MCF 10A (cell line): Measurements from ENCODE around the gene TTC39B. TPM values are rescaled to one million over a fixed set of nuclear protein-coding genes. Genes with fewer than 3 reads are reported as not detected.

Experiments
- BruUV-seq: library from RNA; stranded (reverse); fragments of 400-500 nt; replicated peaks from 2 replicates; lab custom pipeline; 2021; lab: Mats Ljungman, UMichigan
- CTCF ChIA-PET: fragments of 300-600 bp; sonication (Branson Sonifier 250); formaldehyde crosslinking; extraction: SDS; loops from one replicate; lab custom pipeline; 2021; ENCODE audit warnings: antibody characterized with exemption, inconsistent platforms; lab: Yijun Ruan, JAX
- POLR2A ChIA-PET: fragments of 300-600, 350-650 bp; sonication (Branson Sonifier 250); formaldehyde crosslinking; extraction: SDS; loops from one replicate; lab custom pipeline; 2020; ENCODE audit warnings: antibody characterized with exemption, inconsistent platforms; lab: Yijun Ruan, JAX
- DNase-seq: peaks from one replicate; pipeline ENCODE4 v3.0.0-alpha.2; 2018; ENCODE audit not compliant: unreplicated experiment
- H3K27ac Mint-ChIP-seq: one replicate; pipeline ENCODE4 v1.8.0; 2022; ENCODE audit warnings: mild to moderate bottlenecking, low read depth, mixed read lengths; ENCODE audit not compliant: unreplicated experiment
- H3K27me3 Mint-ChIP-seq: one replicate; pipeline ENCODE4 v1.8.0; 2022; ENCODE audit warnings: mixed read lengths; ENCODE audit not compliant: insufficient read depth, unreplicated experiment
- H3K36me3 Mint-ChIP-seq: one replicate; pipeline ENCODE4 v1.8.0; 2022; ENCODE audit warnings: mild to moderate bottlenecking, moderate library complexity, mixed read lengths; ENCODE audit not compliant: insufficient read depth, unreplicated experiment
- H3K4me1 Mint-ChIP-seq: one replicate; pipeline ENCODE4 v1.8.0; 2022; ENCODE audit warnings: mixed read lengths; ENCODE audit not compliant: insufficient read depth, unreplicated experiment
- H3K4me3 Mint-ChIP-seq: one replicate; pipeline ENCODE4 v1.8.0; 2022; ENCODE audit warnings: mild to moderate bottlenecking, moderate library complexity, mixed read lengths; ENCODE audit not compliant: unreplicated experiment
- H3K9me3 Mint-ChIP-seq: one replicate; pipeline ENCODE4 v1.8.0; 2022; ENCODE audit warnings: mixed read lengths; ENCODE audit not compliant: unreplicated experiment
- intact Hi-C: fragments of 100-400 bp; cut with micrococcal nuclease; formaldehyde crosslinking; loops from 2 replicates; pipeline ENCODE4 v1.14.1; 2022
- total RNA-seq: library from RNA; stranded (reverse); gene quantifications from 2 replicates; pipeline ENCODE4 v1.2.3, GENCODE V29; 2022
- TF ChIP-seq, protein P1 (sequence below): fragments of 200-600 bp; IDR thresholded peaks from one replicate; pipeline ENCODE4 v1.8.0; 2022; ENCODE audit warnings: antibody characterized with exemption, mild to moderate bottlenecking; ENCODE audit not compliant: unreplicated experiment

TTC39B gene
- total RNA-seq, 1 experiment from 2014 or later, result 22.8 TPM

DNA sequence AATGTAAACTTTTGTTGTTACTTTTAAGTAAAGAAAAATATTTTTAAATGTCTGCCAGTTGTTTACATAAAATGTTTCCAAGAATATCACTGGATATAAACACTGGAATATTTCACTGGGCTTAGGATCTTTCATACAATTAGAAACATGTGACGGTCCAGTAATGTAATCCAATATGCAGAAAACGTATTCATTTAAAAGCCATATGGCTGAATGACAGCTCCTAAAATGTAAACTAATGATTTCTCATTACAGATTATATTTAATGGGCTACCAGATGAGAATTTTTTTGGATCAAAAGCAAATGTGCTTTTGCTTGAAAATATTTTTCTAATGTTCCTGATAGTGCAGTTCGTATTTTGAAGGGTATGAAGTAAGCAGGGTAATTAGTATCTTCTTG lies 124.3 kb downstream of the TTC39B start:
- no peaks in the 10 kb centered on the region for H3K4me1 Mint-ChIP-seq
- BruUV-seq, result no TSS peak
- H3K27ac Mint-ChIP-seq, result no peak overlapping the region
- no peak for DNase-seq
- POLR2A ChIA-PET, result interaction anchor here (0.6 kb wide), 1 partner anchor 368 kb away, joined by 3 read pairs; no protein-coding TSS in a partner anchor
- peaks cover 26% of the 10 kb centered on the region for H3K36me3 Mint-ChIP-seq
- CTCF ChIA-PET, result interaction anchor here (0.7 kb wide), 1 partner anchor 982 kb away, joined by 3 read pairs; no protein-coding TSS in a partner anchor
- no peaks in the 10 kb centered on the region for H3K27me3 Mint-ChIP-seq
- H3K9me3 Mint-ChIP-seq, result no peaks in the 10 kb centered on the region
- no peak overlapping the region for H3K4me3 Mint-ChIP-seq
- intact Hi-C loops, result no loop called here
- TF ChIP-seq, protein P1, sequence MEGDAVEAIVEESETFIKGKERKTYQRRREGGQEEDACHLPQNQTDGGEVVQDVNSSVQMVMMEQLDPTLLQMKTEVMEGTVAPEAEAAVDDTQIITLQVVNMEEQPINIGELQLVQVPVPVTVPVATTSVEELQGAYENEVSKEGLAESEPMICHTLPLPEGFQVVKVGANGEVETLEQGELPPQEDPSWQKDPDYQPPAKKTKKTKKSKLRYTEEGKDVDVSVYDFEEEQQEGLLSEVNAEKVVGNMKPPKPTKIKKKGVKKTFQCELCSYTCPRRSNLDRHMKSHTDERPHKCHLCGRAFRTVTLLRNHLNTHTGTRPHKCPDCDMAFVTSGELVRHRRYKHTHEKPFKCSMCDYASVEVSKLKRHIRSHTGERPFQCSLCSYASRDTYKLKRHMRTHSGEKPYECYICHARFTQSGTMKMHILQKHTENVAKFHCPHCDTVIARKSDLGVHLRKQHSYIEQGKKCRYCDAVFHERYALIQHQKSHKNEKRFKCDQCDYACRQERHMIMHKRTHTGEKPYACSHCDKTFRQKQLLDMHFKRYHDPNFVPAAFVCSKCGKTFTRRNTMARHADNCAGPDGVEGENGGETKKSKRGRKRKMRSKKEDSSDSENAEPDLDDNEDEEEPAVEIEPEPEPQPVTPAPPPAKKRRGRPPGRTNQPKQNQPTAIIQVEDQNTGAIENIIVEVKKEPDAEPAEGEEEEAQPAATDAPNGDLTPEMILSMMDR, result no peak

DNA sequence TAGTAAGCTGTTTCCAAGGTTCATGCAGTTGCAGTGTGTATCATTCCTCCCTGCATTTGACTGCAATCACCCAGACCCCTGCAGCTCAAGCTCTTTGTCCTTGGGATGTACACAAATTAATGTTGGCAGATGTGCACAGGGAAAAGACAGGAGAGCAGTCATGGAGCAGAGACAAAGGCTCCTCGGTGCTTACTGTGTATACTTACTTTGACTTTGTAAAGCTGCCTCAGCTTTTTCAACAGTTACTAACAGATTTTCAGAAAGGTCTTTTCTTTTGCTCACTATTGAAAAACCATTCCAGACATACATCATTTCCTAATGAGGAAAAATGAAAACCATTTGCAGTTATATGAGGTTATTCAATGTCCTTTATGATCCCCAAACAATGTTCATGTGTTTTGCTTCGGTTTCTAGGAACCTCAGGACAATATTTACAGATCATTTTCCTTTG lies 124.9 kb downstream of the TTC39B start:
- peaks cover 26% of the 10 kb centered on the region for H3K36me3 Mint-ChIP-seq
- H3K4me1 Mint-ChIP-seq, result no peaks in the 10 kb centered on the region
- H3K27me3 Mint-ChIP-seq, result no peaks in the 10 kb centered on the region
- TF ChIP-seq, protein P1, result no peak
- ChIA-PET CTCF (no interaction called here), POLR2A (no interaction called here)
- no peak overlapping the region for H3K4me3 Mint-ChIP-seq
- no peaks in the 10 kb centered on the region for H3K9me3 Mint-ChIP-seq
- DNase-seq, result no peak
- no peak overlapping the region for H3K27ac Mint-ChIP-seq
- intact Hi-C loops, result no loop called here
- BruUV-seq, result no TSS peak

DNA sequence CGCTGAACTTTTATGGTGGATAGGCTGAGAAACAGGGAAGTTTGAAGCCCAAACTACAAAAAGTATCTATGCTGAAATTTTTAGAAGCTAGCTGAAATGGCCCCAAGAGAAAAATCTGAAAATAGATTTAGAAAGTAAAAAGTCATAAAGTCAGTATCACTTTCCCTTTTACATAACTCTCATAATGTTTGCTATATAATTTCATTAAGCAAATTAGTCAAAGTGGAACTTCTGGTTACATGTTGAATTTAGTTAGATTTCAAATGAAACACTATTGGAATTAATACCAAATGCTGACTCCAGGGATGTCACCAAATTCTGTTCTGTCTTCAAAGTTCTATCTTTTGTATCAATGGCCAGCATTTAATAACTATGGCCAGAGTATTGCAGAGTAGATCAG lies 126.9 kb downstream of the TTC39B start:
- Mint-ChIP-seq H3K27ac (no peak overlapping the region), H3K4me1 (no peaks in the 10 kb centered on the region), H3K9me3 (no peaks in the 10 kb centered on the region), H3K36me3 (peaks cover 22% of the 10 kb centered on the region), H3K27me3 (no peaks in the 10 kb centered on the region), H3K4me3 (no peak overlapping the region)
- CTCF ChIA-PET, result no interaction called here
- DNase-seq, result no peak
- TF ChIP-seq, protein P1, result no peak
- POLR2A ChIA-PET, result no interaction called here
- intact Hi-C loops, result no loop called here
- no TSS peak for BruUV-seq

DNA sequence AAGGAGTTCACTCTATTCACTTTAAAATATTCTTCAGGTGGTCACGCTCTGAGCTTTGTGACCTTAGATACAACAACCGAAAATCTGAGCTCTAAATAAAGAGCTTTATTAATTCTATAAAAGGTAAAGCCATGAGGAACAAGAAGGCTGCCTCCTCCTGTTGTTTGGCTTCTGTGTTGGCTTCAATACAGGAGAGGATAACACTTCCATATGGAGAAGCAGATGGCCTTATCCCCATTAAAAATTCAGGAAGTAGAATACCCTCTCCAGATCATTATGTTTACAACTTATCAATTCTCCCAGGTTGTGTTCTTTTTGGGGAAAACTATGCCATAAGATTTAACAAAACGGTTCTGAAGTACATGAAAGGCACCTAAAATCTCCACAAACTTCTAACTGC lies 128.4 kb downstream of the TTC39B start:
- no peak overlapping the region for H3K4me3 Mint-ChIP-seq
- H3K36me3 Mint-ChIP-seq, result peaks cover 17% of the 10 kb centered on the region
- H3K9me3 Mint-ChIP-seq, result no peaks in the 10 kb centered on the region
- DNase-seq, result no peak
- TF ChIP-seq, protein P1, result no peak
- ChIA-PET CTCF (interaction anchor here (1.6 kb wide), 1 partner anchor 9 kb away, joined by 3 read pairs; no protein-coding TSS in a partner anchor), POLR2A (interaction anchor here (0.6 to 1.1 kb wide), 2 partner anchors 19 kb away, joined by 3 read pairs; no protein-coding TSS in a partner anchor)
- BruUV-seq, result no TSS peak
- intact Hi-C loops, result no loop called here
- no peaks in the 10 kb centered on the region for H3K27me3 Mint-ChIP-seq
- no peak overlapping the region for H3K27ac Mint-ChIP-seq
- H3K4me1 Mint-ChIP-seq, result no peaks in the 10 kb centered on the region
